GM12892 (cell line): ENCODE data around the gene C4B.
"Not testable (repeated sequence)": the region's sequence is repeated elsewhere in the genome, so short reads cannot be mapped to it uniquely, and the experiment has no call there.

Experiments used
- POLR2A ChIP-seq: IDR thresholded peaks from 2 replicates; pipeline ENCODE4 v1.6.1; 2011; ENCODE audit warnings: low read depth, low read length, control low read depth
- POLR2AphosphoS5 ChIP-seq: IDR thresholded peaks from 2 replicates; pipeline ENCODE4 v1.6.1; 2011; ENCODE audit warnings: low read depth, low read length, control low read depth

DNA sequence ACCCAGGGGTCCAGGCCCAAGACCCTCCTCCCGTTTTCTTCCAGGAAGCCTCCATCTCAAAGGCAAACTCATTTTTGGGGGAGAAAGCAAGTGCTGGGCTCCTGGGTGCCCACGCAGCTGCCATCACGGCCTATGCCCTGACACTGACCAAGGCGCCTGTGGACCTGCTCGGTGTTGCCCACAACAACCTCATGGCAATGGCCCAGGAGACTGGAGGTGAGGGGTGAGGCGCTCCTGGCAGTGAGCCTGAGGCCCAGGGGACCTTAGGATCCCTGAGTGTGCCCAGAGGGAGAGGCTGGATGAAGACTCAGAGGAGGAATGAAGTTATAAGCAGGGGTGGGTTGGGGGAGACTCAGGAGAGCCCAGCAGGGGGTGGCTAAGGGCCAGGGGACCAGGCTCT lies 18.2 kb upstream of the C4B start:
- TF ChIP-seq POLR2AphosphoS5, POLR2A: not testable (repeated sequence)
